NB4 (cell line): ENCODE measurements around the gene CIROP.

Experiments
- DNase-seq: peaks from one replicate; pipeline ENCODE4 v3.0.0; 2010; ENCODE audit warnings: low read depth
- H3K4me3 ChIP-seq: one replicate; pipeline ENCODE4 v1.5.1; 2011; ENCODE audit warnings: mild to moderate bottlenecking, low read depth, low read length, moderate library complexity
- MAX ChIP-seq: IDR thresholded peaks from 2 replicates; pipeline ENCODE4 v1.6.1; 2011; ENCODE audit warnings: low read depth, low read length
- MYC ChIP-seq: IDR thresholded peaks from 2 replicates; pipeline ENCODE4 v1.6.1; 2011; ENCODE audit warnings: low read depth, low read length
- POLR2A ChIP-seq: IDR thresholded peaks from 2 replicates; pipeline ENCODE4 v1.6.1; 2011; ENCODE audit warnings: mild to moderate bottlenecking; ENCODE audit not compliant: insufficient read length; ENCODE audit errors: extremely low read depth
- TF ChIP-seq, protein P1 (sequence below): IDR thresholded peaks from one replicate; pipeline ENCODE4 v1.5.1; 2012; ENCODE audit warnings: low read depth, low read length

CIROP gene

GRCh38 chr14:23128969-23129758 is 24.4 kb upstream of the CIROP start:
- TF ChIP-seq MAX (no peak), MYC (no peak), POLR2A (no peak)
- TF ChIP-seq, protein P1, sequence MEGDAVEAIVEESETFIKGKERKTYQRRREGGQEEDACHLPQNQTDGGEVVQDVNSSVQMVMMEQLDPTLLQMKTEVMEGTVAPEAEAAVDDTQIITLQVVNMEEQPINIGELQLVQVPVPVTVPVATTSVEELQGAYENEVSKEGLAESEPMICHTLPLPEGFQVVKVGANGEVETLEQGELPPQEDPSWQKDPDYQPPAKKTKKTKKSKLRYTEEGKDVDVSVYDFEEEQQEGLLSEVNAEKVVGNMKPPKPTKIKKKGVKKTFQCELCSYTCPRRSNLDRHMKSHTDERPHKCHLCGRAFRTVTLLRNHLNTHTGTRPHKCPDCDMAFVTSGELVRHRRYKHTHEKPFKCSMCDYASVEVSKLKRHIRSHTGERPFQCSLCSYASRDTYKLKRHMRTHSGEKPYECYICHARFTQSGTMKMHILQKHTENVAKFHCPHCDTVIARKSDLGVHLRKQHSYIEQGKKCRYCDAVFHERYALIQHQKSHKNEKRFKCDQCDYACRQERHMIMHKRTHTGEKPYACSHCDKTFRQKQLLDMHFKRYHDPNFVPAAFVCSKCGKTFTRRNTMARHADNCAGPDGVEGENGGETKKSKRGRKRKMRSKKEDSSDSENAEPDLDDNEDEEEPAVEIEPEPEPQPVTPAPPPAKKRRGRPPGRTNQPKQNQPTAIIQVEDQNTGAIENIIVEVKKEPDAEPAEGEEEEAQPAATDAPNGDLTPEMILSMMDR: no peak
- peak; percentile 14 for DNase-seq

GRCh38 chr14:23127861-23128260 is 23.1 kb upstream of the CIROP start:
- TF ChIP-seq MAX: no peak
- TF ChIP-seq, protein P1: no peak
- no peak for TF ChIP-seq POLR2A
- TF ChIP-seq MYC: no peak
- DNase-seq: no peak
- no peak overlapping the region for H3K4me3 ChIP-seq

More at GRCh38 chr14:23128969-23129758, 24.4 kb upstream of the CIROP start:
- H3K4me3 ChIP-seq: no peak overlapping the region

GRCh38 chr14:23126548-23127278 is 21.9 kb upstream of the CIROP start:
- DNase-seq: no peak
- TF ChIP-seq, protein P1: no peak

DNA sequence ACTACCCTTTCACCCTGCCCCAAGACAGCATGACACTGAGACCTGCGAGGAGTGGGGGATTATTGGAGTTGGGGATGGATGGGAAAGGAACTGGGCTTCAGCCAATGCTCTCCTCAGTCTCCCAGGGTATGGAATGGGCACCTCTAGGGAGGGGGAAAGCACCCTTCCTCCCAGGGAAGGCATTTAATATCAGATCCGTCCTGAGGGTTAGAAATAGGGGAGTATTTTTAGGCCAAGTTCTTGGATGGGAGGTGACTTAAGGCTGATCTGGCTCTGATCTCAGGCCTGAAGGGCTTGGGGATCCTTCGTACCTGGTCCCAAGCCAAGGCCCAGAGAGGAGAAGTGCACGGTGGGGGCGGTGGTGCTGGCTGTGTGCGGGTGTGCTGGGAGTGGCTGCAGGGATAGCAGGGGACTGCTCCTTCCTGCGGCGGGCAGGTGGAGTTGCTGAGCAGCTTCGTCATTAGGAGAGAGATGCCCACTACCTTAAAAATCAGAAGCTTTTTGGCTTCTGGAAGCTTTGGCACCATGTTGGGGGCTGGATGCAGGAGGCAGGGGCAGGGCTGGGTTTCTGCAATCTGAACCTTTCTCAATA is 21.2 kb upstream of the CIROP start:
- no peak for TF ChIP-seq MYC
- TF ChIP-seq POLR2A: no peak
- TF ChIP-seq MAX: no peak
- TF ChIP-seq, protein P1: no peak
- no peak for DNase-seq

More at GRCh38 chr14:23126548-23127278, 21.9 kb upstream of the CIROP start:
- no peak overlapping the region for H3K4me3 ChIP-seq

GRCh38 chr14:23125011-23125410 is 20.2 kb upstream of the CIROP start:
- TF ChIP-seq MAX (no peak), MYC (no peak), POLR2A (no peak)
- TF ChIP-seq, protein P1: no peak
- no peak for DNase-seq

More for the DNA sequence above, 21.2 kb upstream of the CIROP start:
- H3K4me3 ChIP-seq: no peak overlapping the region

More at GRCh38 chr14:23125011-23125410, 20.2 kb upstream of the CIROP start:
- H3K4me3 ChIP-seq: no peak overlapping the region
